Daoy (cell line): ENCODE results near the gene BCAR1. TPM values are rescaled to one million over a fixed set of nuclear protein-coding genes. Genes with fewer than 3 reads are reported as not detected.
"Not testable (repeated sequence)": the region's sequence is repeated elsewhere in the genome, so short reads cannot be mapped to it uniquely, and the experiment has no call there.

Experiments used
- DNase-seq: peaks from one replicate; pipeline ENCODE4 v3.0.0-alpha.2; 2015; ENCODE audit warnings: low read depth
- total RNA-seq: library from RNA; depleted of rRNA; stranded (reverse); fragments of >200 nt; shearing (Covaris generic); gene quantifications from 2 replicates; pipeline ENCODE4 v1.2.3, GENCODE V29; 2014

Gene BCAR1
- total RNA-seq, 1 experiment from 2014 or later, result 43.3 TPM

DNA sequence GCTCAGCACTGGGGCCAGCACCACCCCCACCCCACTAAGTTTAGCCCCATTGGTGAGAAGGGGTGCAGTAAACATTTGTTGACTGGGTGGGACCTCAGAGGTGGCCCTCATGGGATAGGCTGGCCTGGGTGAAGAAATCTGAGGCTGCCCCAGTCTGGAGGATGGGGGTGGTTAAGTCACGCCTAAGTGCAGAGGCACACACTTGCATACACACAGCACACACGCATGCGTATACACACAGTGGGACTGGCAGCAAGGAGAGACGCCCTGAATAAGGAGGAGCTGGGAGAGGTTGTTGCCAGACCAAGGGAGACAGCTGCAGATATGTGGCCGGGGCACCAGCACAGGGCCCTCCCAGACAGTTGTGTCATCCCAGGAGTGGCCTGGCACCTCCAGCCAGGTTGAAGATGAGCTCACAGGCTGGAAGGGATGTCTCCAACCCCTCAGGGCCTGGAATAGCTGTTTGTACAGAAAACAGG, 3.0 kb upstream of the BCAR1 start:
- peak; percentile 73 for DNase-seq

- no peak for DNase-seq
Measured at GRCh38 chr16:75252946-75253911, 1.8 kb upstream of the BCAR1 start.

- no peak for DNase-seq
Measured at GRCh38 chr16:75252049-75252864, 833 bp upstream of the BCAR1 start.

DNA sequence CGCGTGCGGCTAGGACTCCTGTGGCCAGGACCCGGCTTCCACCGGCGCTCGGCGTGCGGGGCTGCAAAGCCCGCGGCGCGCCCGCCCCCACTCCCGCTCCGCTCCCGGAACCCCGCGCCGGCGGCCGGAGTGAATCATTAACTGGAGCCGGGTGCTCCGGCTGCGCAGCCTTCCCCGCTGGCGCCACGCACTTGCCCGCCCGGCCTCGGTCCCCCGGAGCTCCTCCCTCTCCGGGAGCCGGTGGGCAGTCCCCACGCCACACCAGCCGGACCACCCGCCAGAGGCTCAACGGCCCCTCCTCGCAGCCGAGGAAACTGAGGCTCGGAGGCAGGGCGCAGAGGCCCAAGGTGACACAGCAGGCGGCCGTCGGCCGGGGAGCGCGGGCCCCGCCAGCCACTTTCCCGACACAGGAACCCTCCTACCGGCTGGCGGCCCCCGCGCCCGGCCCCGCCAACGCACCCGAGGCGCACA, 580 bp downstream of the BCAR1 start:
- no peak for DNase-seq

GRCh38 chr16:75250089-75250808, 1.2 kb downstream of the BCAR1 start:
- DNase-seq, result no peak

- DNase-seq, result no peak
Measured at GRCh38 chr16:75249441-75249840, 2.0 kb downstream of the BCAR1 start.

GRCh38 chr16:75248536-75249380, 2.7 kb downstream of the BCAR1 start:
- no peak for DNase-seq

DNA sequence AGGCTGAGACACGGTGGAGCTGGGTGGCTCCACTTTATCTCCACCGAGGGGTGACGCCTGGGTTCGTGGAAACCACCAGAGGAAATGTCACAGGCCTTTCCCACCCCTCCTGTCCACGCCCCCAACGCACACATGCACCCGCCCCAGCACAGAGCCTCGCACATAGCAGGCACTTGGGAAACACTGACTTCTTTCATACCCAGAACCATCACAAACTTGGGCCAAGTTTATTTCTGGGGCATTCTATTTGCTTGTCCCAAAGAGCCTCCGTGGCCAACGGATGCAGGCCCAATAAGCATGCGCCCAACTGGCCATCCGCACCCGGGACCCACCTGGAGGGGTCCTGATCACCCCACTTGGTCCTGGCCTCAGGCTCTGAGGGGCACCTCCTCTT, 3.3 kb downstream of the BCAR1 start:
- DNase-seq, result no peak

GRCh38 chr16:75247249-75247648, 4.2 kb downstream of the BCAR1 start:
- DNase-seq, result no peak

- no peak for DNase-seq
Measured at GRCh38 chr16:75246504-75247205, 4.8 kb downstream of the BCAR1 start.

DNA sequence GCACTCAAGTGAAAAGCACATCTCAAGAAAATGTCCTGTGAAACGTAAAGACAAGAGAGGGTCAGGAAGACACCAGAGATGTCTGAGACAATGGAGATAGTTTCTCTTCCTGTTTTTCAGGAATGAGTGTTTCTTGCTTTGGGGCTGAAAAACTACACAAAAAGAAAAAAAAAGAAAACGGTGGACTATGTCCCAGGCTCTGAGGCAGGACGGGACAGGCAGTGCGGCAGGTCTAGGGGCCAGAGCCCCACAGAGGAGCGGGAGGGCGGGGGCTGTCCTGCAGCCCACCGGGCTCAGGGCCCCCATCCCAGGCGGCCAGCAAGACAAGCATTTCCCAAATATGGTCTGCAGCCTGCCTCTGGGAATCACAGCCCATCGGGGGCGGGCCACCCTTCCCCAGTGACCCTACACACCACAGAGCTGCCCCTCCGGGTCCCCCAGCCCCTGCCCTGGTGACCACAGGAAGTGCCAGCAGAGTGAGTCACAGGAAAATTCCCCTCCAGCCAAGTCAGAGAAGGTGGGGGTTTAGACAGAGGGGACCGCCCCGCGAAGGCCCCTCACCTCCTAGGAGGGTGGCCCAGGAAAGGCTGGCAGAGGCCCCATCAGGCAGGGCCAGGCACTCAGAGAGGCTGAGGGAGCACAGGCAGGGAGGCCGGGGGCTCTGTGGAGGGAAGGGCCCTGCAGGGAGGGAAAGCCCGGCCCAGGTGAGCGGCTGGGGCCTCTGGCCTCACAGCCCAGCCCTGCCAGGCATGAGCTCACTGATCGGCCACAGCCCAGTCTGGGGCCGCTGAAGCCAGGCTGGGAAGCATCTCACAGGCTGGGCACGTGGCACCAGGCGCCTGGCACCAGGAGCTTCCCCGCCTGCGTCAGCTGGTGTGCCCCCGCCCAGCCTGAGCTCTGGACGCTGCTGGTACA, 6.3 kb downstream of the BCAR1 start:
- DNase-seq, result peak; percentile 96

DNA sequence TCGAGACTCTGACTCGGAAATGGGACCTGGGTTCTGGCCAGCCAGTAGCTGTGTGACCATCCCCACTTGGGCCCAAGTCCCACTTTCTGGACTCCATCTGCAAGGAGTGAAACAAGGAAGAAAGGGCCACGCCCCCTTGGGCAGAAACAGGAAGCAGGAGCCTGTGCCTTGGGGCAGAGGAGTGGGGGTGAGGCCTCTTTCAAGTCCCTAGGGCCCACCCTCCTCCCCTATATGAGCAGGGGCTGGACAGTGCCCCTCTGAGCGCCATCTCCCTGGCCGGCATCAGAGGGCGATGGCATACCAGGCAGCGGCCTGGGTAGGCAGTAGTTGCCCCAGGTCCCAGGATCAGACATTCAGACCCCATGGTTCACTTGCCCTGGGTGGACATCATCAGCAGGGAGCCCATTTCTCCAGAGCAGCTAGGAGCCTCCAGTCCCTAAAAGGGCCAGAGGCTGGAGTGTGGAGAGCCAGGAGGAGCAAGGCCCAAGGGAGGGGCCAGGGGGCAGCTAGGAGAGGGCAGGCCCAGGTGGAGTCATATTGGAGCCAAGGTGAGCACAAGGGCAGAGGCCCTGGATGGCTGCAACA, 7.1 kb downstream of the BCAR1 start:
- peak; percentile 72 for DNase-seq

GRCh38 chr16:75243667-75244224, 7.7 kb downstream of the BCAR1 start:
- DNase-seq, result no peak

DNA sequence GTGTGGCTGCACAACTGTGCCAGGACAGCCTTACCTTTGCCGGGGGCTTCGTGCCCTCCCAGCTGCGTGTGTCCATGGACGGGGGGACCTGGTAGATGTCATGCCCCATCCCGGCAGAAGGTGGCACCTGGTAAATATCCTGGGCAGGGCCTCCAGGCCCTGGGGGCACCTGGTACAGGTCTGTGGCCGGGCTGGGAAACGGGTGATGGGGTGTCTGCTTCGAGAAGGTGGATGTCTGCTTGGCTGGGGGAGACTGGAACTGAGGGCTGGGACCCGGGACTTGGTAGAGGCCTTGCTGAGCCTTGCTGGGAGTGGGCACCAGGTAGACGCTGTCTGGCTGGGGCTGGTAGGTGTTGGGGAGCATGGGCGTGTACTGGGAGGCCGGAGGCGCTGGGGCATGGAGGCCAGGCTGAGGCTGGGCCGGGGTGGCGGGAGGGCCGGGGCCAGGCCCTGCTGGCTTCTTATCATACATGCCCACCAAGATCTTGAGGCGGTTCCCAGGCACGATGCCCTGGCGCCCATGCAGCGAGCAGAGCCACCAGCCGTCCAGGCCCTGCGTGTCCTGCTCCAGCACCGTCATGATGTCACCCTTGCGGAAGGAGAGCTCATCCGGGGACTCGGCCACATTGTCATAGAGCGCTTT, 8.9 kb downstream of the BCAR1 start:
- DNase-seq, result not testable (repeated sequence)

GRCh38 chr16:75241955-75242354, 9.5 kb downstream of the BCAR1 start:
- DNase-seq, result no peak

DNA sequence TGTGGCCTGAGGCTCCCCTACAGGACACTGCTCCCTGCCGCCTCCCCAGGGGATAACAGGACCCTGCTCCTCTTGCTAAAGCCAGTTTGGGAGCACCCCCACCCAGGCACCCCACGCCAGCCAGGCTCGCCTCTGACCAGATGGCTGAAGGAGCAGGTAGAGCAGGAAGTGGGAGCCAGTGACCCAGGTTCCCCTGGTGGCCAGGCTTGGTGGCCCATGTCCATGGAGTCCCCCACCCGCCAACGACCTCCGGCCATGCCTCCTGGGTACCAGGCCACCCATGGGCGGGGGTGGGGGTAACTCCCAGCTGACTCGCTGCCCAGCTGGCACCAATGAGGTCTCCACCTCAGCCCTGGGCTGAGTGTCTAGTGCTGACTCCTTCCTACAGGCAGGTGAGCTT, 10.0 kb downstream of the BCAR1 start:
- no peak for DNase-seq

GRCh38 chr16:75240633-75241032, 10.8 kb downstream of the BCAR1 start:
- not testable (repeated sequence) for DNase-seq
